Measurements from ENCODE around the gene IFITM2.
A peak's percentile ranks its signal among the peaks of the same experiment; 100 is the strongest.

IFITM2 gene

DNA sequence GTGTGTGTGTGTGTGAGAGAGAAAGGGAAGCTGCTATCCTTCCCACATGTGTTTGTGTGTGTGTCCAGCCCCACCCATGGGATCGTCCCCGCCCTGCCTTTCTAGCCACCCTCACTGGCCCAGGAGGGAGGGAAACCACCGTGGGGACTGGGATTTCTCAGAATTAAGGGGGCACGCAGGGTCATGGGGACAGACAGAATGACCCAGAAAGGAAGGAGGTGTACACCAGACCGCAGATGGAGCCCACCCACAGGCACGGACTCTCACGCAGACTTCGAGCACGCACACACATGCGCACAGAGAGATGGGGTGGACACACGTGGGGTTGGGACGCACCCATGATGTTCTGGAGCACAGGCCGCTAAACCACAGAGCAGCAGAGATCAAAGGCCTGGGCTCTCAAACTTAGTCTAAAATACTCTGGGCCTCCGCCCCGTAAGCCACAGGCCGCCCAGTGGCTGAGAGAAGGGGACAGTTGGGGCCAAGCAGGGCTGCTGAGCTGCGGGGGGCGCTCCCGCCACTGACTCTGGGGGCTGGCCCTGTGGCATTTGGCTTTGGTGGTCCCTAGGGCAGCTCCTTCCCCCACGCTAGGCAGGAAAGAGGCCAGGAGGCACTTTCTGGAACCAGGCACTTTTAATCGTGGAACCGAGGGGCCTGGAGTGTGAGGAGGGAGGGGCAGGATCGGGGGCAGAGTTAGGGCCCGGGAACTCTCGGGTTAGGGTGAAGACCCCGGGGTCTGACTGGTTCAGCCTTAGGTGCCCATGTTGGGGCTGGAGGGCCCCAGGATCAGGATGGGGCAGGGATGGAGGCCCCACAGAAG, 9.8 kb upstream of the IFITM2 start:
- ChIA-PET POLR2A (no interaction called here), CTCF (interaction anchor here (0.6 to 2.0 kb wide), 2 partner anchors 47 to 69 kb away, joined by 3 to 13 read pairs; no protein-coding TSS in a partner anchor)
- DNase-seq (ENCODE audit: extremely low spot score) = no peak
- TF ChIP-seq, protein P1, sequence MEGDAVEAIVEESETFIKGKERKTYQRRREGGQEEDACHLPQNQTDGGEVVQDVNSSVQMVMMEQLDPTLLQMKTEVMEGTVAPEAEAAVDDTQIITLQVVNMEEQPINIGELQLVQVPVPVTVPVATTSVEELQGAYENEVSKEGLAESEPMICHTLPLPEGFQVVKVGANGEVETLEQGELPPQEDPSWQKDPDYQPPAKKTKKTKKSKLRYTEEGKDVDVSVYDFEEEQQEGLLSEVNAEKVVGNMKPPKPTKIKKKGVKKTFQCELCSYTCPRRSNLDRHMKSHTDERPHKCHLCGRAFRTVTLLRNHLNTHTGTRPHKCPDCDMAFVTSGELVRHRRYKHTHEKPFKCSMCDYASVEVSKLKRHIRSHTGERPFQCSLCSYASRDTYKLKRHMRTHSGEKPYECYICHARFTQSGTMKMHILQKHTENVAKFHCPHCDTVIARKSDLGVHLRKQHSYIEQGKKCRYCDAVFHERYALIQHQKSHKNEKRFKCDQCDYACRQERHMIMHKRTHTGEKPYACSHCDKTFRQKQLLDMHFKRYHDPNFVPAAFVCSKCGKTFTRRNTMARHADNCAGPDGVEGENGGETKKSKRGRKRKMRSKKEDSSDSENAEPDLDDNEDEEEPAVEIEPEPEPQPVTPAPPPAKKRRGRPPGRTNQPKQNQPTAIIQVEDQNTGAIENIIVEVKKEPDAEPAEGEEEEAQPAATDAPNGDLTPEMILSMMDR (IDR thresholded peaks at IDR 0.05; ENCODE audit: control extremely low read depth, extremely low read depth, low read depth, missing control alignments) = no peak

DNA sequence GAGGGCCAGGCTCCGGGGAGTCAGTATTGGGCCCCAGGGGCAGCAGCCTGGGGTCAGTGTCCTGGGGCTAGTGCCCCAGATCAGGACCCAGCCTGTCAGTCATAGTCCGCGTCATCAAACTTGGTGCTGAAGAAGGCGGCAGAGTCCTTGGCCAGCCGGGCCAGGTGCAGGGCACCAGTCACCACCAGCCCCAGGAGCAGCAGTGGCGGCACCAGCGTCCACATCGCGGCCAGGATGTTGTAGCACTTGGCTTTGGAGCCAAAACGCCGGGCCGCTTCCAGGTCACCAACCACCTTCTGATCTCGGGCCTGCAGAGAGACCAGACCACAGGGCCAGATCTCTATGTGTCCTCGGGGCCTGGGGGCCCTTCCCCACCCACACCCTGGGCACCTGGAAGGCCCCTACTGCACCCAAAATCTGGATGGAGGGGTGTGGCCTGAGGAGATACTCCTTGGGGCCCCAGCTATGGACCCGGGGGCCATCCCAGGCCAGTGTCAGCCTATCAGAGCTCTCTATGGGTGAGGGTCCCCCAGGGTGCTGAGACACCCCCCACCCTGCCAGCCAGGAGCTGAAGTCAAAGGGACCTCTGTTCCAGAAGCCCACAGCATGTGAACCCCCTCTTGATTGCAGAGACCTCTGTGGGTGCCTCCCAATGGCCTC, 9.1 kb upstream of the IFITM2 start:
- ChIA-PET POLR2A (no interaction called here), CTCF (interaction anchor here (1.2 to 2.0 kb wide), 3 partner anchors 40 to 220 kb away, joined by 3 to 13 read pairs (median 3); no protein-coding TSS in a partner anchor)
- DNase-seq (ENCODE audit: extremely low spot score) = no peak
- TF ChIP-seq, protein P1 (IDR thresholded peaks at IDR 0.05; ENCODE audit: control extremely low read depth, extremely low read depth, low read depth, missing control alignments) = no peak

DNA sequence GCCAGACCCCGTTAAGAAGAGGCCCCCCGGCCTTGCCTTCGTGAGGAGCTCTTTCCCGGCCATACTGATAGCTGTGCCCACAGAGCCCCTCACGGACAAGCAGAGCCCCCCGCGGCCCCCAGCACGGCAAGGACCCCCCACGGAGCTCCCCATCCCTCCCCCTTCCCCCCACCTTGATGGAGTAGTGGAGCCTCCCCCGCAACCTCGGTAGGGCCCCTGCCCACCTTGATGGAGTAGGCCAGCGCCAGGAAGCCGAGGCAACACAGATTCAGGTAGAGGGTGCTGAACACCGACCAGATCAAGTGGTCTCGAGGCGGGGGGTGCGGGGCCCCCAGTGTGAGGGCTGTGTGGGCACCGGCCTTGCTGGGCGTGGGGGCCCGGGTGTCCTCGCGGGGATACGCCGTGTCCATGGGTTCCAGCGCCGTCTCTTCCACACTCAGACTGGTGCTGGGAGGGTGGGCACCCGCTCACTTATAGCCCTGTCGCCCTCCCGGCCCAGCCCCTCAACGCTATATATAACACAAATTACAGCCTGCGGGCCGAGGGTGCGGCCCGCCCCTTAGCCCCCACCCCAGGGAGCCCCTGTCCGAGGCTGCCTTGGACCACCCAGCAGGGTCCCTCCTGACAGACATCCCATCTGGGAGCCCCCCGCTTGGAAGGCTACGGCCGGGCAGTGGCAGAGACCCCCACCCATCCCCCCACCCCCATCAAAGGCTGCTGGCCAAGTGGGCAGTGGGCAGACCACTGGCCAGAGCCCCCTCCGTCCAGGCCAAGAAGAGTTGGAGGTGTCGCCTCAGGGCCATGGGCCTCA, 8.3 kb upstream of the IFITM2 start, which contains the start of gene IFITM5:
IFITM5 (minus strand) TSS at position 446 of the 811 bp plus-strand sequence; CDS start at position 410, 36 bp downstream.
- ChIA-PET CTCF (interaction anchor here (1.2 to 2.0 kb wide), 4 partner anchors 13 to 220 kb away, joined by 3 to 13 read pairs (median 4); no protein-coding TSS in a partner anchor), POLR2A (no interaction called here)
- DNase-seq (ENCODE audit: extremely low spot score) = no peak
- TF ChIP-seq, protein P1 (IDR thresholded peaks at IDR 0.05; ENCODE audit: control extremely low read depth, extremely low read depth, low read depth, missing control alignments) = no peak

DNA sequence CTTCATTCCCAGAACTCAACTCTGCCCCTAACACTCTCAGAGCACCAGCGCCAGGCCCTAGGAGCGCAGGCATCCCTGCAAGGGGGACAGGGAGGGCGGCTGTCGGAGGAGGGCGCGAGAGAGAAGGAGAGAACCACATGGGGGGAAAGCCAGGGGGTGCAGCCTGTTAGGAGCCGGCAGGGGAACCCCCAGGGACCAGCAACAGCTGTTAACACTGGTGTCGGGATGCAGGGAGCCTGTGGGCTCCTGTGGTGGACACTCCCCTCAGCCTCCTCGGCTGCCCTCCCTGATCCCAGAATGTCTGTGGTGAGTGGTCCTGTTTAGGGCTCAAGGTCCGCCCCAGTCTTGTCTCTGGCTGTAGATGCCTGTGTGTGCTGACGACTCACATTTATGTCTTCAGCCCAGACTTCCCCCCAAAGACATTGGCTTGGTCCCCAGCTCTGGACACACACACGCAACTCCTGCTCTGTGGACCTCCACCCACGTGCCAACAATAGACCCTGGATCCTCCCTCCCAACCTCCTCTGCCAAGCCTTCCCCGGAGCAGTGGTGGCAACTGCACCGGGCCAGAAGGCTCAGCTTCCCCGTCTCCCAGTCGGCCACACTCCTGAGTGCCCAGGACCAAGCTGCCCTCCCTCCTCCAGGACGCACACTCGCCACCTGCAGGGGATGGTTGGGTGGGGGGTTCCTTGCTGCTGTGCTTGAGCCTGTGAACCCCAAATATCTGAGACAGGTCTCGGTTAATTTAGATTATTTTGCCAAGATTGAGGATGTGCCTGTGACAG, 7.5 kb upstream of the IFITM2 start:
- POLR2A ChIA-PET = interaction anchor here (0.6 kb wide), 1 partner anchor 52 kb away, joined by 3 read pairs; no protein-coding TSS in a partner anchor
- DNase-seq (ENCODE audit: extremely low spot score) = no peak
- CTCF ChIA-PET = interaction anchor here (1.0 to 2.9 kb wide), 3 partner anchors 10 to 49 kb away, joined by 3 to 10 read pairs (median 5); no protein-coding TSS in a partner anchor

DNA sequence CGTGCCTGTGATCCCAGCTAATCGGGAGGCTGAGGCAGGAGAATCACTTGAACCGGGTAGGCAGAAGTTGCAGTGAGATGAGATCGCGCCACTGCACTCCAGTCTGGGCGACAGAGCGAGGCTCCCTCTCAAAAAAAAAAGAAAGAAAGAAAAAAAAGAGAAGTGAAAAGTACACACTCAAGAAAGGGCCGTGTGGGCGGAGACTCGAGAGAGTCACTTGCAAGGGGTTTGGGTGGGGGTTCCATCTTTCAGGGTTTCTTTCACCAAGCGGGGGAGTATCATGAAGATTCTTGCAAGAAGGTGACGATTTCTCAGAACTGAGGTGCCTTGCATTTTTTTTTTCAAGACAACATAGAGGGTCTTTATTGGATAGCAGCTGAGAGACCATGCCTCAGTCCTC, 4.3 kb upstream of the IFITM2 start:
- TF ChIP-seq, protein P1 (IDR thresholded peaks at IDR 0.05; ENCODE audit: control extremely low read depth, extremely low read depth, low read depth, missing control alignments) = no peak
- DNase-seq (ENCODE audit: extremely low spot score) = no peak
- ChIA-PET CTCF (interaction anchor here (1.4 kb wide), 1 partner anchor 52 kb away, joined by 3 read pairs; no protein-coding TSS in a partner anchor), POLR2A (no interaction called here)

More for the DNA sequence above, 7.5 kb upstream of the IFITM2 start:
- TF ChIP-seq, protein P1 (IDR thresholded peaks at IDR 0.05; ENCODE audit: control extremely low read depth, extremely low read depth, low read depth, missing control alignments) = peak; percentile 41
